ENCODE data around the gene CDCA3.

CDCA3 gene

DNA sequence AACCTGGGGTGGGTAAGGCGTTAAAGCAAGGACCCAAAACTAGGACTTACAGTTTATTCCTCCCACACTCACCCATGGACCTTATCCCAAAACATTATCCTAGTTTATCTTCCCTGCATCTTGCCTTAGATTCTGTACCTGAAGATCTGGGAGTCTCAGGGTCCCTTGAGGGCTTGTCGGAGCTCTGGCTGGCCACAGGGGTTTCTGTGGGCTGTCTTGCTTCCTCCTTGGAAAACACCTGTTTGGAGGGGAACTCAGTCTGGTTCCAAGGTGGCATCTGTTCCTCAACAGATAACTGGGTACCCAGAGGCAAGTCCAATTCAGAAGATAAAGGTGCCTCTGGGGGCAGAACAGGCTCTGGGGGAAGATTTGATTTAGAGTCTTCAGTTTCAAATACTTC is 1.7 kb downstream of the CDCA3 start:
- TF ChIP-seq, protein P1, sequence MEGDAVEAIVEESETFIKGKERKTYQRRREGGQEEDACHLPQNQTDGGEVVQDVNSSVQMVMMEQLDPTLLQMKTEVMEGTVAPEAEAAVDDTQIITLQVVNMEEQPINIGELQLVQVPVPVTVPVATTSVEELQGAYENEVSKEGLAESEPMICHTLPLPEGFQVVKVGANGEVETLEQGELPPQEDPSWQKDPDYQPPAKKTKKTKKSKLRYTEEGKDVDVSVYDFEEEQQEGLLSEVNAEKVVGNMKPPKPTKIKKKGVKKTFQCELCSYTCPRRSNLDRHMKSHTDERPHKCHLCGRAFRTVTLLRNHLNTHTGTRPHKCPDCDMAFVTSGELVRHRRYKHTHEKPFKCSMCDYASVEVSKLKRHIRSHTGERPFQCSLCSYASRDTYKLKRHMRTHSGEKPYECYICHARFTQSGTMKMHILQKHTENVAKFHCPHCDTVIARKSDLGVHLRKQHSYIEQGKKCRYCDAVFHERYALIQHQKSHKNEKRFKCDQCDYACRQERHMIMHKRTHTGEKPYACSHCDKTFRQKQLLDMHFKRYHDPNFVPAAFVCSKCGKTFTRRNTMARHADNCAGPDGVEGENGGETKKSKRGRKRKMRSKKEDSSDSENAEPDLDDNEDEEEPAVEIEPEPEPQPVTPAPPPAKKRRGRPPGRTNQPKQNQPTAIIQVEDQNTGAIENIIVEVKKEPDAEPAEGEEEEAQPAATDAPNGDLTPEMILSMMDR (conservative IDR thresholded peaks at IDR 0.05; ENCODE audit: low read depth, low read length): no peak
- no peak overlapping the region for H3K4me3 ChIP-seq (ENCODE audit: low read depth, low read length)
- no peak for DNase-seq (ENCODE audit: low read depth)

DNA sequence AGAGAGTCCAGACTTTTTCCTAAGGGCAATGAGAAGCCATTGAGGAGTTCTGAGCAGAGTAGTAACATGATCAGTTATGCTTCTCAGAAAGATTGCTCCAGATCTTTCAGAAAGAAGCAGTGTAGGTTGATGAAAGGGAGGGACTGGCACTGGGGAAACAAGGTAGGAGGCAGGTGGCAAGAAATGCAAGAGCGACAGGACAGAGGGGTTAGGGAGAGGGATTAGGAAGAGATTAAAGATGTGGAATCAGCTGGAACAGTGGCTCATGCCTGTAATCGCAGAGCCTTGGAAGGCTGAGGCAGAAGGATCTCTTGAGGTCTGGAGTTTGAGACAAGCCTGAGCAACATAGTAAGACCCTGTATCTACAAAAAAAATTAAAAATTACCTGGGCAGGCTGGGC is 3.4 kb downstream of the CDCA3 start:
- DNase-seq (ENCODE audit: low read depth): no peak
- TF ChIP-seq, protein P1 (conservative IDR thresholded peaks at IDR 0.05; ENCODE audit: low read depth, low read length): no peak
- no peak overlapping the region for H3K4me3 ChIP-seq (ENCODE audit: low read depth, low read length)

DNA sequence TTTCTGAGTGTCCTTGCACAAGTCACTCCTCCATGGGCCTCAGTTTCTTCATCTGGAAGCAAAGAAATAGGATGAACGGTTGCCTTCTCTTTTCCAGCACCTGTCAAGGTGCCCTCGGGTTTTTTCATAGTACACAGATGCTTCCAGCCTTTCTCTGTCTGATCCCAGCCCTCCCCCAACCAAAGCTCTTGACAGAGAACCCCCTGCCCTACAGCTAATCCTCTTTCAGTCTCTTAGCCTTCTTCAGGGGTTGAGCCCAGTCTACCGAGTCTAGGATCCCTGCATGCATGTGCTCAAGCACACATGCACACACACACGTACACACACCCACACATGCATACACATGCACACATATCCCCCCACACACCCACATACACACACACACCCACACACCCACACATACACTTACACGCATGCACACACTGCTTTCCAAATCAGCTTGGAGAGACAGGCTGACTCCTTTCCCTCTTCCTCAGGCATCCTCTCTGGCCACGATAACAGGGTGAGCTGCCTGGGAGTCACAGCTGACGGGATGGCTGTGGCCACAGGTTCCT is 4.7 kb downstream of the CDCA3 start:
- TF ChIP-seq, protein P1 (conservative IDR thresholded peaks at IDR 0.05; ENCODE audit: low read depth, low read length): no peak
- H3K4me3 ChIP-seq (ENCODE audit: low read depth, low read length): no peak overlapping the region
- DNase-seq (ENCODE audit: low read depth): no peak

DNA sequence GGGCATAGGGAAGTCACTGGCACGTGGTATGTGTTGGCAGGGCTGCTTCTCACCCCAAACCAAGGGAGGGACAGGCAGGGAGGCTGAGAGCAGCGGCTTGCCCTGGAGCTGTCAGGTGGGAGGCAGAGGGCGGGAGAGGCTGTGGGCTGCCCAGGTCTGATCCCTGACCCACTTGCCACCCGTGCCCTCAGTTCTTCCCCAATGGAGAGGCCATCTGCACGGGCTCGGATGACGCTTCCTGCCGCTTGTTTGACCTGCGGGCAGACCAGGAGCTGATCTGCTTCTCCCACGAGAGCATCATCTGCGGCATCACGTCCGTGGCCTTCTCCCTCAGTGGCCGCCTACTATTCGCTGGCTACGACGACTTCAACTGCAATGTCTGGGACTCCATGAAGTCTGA is 5.7 kb downstream of the CDCA3 start:
- no peak overlapping the region for H3K4me3 ChIP-seq (ENCODE audit: low read depth, low read length)
- no peak for DNase-seq (ENCODE audit: low read depth)
- TF ChIP-seq, protein P1 (conservative IDR thresholded peaks at IDR 0.05; ENCODE audit: low read depth, low read length): no peak

DNA sequence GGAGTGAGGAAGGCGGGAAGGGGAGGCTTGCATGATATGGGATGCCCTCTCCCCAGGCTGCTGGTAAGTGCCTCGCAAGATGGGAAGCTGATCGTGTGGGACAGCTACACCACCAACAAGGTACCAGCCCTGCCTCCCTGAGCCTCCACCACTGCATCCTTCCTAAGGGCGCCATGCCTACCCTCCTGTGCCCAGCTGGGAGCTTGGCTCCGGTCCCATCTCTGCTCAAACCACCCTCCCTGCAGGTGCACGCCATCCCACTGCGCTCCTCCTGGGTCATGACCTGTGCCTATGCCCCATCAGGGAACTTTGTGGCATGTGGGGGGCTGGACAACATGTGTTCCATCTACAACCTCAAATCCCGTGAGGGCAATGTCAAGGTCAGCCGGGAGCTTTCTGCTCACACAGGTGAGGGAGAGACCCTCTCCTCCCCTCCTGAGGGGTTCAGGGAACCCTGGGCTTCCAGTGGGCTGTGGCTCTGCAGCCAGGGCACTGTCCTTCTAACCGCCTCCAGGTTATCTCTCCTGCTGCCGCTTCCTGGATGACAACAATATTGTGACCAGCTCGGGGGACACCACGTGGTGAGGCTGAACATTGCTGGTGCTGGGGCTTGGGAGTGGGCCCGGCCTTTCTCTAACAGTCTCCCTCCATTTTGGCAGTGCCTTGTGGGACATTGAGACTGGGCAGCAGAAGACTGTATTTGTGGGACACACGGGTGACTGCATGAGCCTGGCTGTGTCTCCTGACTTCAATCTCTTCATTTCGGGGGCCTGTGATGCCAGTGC is 7.8 kb downstream of the CDCA3 start:
- TF ChIP-seq, protein P1 (conservative IDR thresholded peaks at IDR 0.05; ENCODE audit: low read depth, low read length): no peak
- no peak for DNase-seq (ENCODE audit: low read depth)
- H3K4me3 ChIP-seq (ENCODE audit: low read depth, low read length): no peak overlapping the region

DNA sequence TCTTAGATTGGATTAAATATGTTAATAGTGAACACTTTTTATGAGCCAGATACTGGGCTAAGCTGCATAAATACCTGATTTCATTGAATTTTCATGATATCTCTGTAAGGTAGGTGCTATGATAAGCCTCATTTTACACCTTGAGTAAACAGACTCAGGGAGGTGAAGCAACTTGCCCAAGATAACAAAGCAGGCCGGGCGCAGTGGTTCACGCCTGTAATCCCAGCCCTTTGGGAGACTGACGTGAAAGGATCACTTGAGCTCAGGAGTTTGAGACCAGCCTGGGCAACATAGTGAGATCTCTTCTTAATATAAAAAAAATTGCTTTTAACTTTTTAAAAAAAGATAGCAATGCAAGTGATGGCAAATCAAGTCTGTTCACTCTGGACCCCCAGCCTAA is 9.0 kb downstream of the CDCA3 start:
- TF ChIP-seq, protein P1 (conservative IDR thresholded peaks at IDR 0.05; ENCODE audit: low read depth, low read length): no peak
- no peak overlapping the region for H3K4me3 ChIP-seq (ENCODE audit: low read depth, low read length)
- DNase-seq (ENCODE audit: low read depth): no peak
